GM21447 (cell line): ENCODE data around the gene TAS2R46.
"Not testable (repeated sequence)": the region's sequence is repeated elsewhere in the genome, so short reads cannot be mapped to it uniquely, and the experiment has no call there.

Source experiments
- ATAC-seq: cut with Tn5 transposase; IDR thresholded peaks from one replicate; pipeline ENCODE4 v1.9.1; 2021; ENCODE audit not compliant: unreplicated experiment

Gene TAS2R46

GRCh38 chr12:11039171-11039570 lies 22.9 kb downstream of the TAS2R46 start:
- no peak for ATAC-seq

DNA sequence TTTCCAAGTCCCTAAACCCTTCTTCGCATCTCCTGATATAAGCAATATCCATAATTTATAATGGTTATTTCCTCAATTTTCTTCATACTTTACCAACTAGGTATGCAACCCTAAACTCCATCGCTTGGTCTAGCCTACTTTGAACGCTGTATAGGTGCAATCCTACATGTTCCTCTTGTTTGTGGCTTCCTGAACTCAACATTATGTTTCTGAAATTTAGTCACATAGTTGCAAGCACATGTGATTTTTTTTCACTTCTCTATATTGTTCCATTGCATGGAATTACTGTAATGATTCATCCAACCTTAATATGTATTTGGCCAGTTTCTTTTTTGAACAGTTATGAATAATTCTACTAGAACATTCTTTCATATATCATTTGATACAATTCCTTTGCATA lies 28.1 kb downstream of the TAS2R46 start:
- ATAC-seq = not testable (repeated sequence)

GRCh38 chr12:11031307-11031706 lies 30.8 kb downstream of the TAS2R46 start, which contains the start of gene TAS2R31:
TSS of gene TAS2R31 (minus strand) at chr12:11031407. CDS start at chr12:11031335, 72 bp downstream.
- no peak for ATAC-seq

- ATAC-seq = no peak
Observed at GRCh38 chr12:11026118-11026517, 36.0 kb downstream of the TAS2R46 start.

GRCh38 chr12:11023387-11023786 lies 38.7 kb downstream of the TAS2R46 start:
- ATAC-seq = no peak

DNA sequence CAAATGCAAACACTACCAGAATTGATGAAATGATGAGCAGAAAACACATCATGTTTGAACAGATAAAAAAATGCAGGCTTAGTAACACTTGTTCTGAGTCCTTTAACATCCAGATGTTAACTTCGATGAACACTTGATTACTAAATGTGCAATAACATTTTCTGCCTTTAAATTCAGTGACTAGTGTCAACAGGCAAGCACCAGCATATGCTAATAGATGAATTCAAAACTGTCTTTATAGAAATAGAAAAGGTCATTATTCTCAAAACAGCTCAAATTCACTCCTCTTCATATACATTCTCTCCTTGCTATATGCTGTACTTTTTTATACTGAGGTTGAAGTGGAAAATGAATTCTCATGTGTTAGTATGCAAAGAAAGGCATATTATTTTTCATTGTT lies 39.6 kb downstream of the TAS2R46 start, which contains the start of gene TAS2R19:
TAS2R19 (minus strand) TSS at position 101 of the 400 bp plus-strand sequence; CDS start at position 52, 49 bp downstream.
- ATAC-seq = no peak

DNA sequence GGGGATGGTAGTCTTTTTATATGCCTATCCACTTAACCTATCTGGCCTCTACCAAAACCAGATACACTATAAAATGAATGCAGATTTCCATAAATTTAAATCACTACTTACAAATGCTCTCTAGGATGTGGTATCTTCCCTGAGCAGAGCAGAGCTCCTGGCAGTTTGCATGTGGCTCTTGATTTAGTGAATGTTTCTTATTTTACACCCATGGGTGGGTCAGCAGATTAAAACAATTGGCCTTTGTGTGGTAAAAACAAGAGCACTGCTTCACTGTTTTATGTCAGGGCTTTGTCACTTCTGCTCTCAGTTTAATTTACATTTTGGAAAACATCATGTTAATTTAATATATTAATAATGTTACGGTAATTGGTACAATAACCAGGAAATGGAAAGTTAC lies 45.2 kb downstream of the TAS2R46 start:
- no peak for ATAC-seq

DNA sequence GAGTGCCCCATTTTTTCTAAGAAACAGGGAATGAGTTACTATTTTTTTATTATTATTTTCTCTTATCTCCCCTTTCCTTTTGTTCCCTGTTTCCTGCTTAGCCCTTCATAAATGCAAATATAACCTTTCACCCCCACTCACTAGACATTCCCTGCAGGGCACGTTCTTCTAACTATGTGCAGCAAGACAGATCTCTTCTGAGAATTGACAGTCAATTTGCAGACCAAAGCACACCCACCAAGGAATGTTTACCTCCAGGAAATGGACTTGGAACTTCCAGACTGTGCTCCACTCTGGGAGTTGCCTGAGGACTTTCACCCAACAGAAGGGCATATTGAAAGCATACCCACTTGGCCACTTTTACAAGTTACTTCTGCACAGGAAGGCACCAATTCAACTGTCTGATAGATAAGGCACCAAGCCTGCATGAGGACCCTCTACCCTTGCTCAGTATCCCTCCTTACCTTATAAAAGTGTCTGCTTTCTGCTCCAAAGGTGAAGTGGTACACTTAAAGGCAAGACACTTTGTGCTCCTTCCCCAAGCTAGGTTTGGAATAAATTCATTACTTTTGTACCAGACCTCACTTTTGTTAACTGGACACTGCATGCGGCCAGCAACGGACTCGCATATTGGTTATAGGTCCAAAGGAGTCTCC lies 46.2 kb downstream of the TAS2R46 start:
- no peak for ATAC-seq

- no peak for ATAC-seq
Observed at GRCh38 chr12:11014234-11014633, 47.9 kb downstream of the TAS2R46 start.
